ENCODE results near the gene PI3. TPM values are rescaled to one million over a fixed set of nuclear protein-coding genes. Genes with fewer than 3 reads are reported as not detected.

PI3 gene
- total and polyA plus RNA-seq, 8 donors: 1.6 to 172 (median 21.1) TPM; not detected in 2

GRCh38 chr20:45163083-45163803 is 11.5 kb upstream of the PI3 start:
- Histone ChIP-seq H3K4me3 (no peak overlapping the region), H3K4me1 (no peaks in the 10 kb centered on the region), H3K27ac (no peak overlapping the region), H3K9me3 (peaks cover 2 to 55% (median 43%) of the 10 kb centered on the region in 4 donors), H3K36me3 (no peaks in the 10 kb centered on the region), H3K27me3 (peaks cover 0 to 7% (median 0%) of the 10 kb centered on the region in 3 donors)
- intact Hi-C loops (cut with DNase I; ENCODE audit: low total_unique reads): no loop called here
- 32 to 77% (median 59%) methylated on average over 1 of the region's 1 CpG for WGBS, 5 donors
- no peak for TF ChIP-seq EP300 (IDR thresholded peaks at IDR 0.05)
- TF ChIP-seq CTCF (IDR thresholded peaks at IDR 0.05): no peak
- TF ChIP-seq POLR2A (IDR thresholded peaks at IDR 0.05): no peak
- no peak for TF ChIP-seq POLR2AphosphoS5 (IDR thresholded peaks at IDR 0.05)
- no peak for DNase-seq

DNA sequence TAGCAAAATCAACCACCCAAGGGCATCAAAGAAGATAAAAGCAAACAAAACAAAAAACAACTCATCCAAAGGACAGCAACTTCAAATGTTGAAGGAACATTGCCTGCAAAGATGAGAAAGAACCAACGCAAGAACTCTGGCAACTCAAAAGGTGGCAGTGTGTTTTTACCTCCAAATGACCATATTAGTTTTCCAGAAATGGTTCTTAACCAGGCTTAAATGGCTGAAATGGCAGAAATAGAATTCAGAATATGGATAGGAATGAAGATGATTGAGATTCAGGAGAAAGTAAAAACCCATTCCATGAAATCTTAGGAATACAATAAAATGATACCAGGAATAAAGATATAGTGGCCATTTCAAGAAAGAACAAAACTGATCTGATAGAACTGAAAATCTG is 9.8 kb upstream of the PI3 start:
- WGBS, 5 donors: 64 to 94% (median 82%) methylated on average over 1 of the region's 1 CpG

GRCh38 chr20:45173522-45173921 is 1.2 kb upstream of the PI3 start:
- Histone ChIP-seq H3K4me3 (no peak overlapping the region), H3K27me3 (peaks cover 0 to 16% (median 0%) of the 10 kb centered on the region in 3 donors), H3K27ac (no peak overlapping the region), H3K4me1 (no peaks in the 10 kb centered on the region), H3K9me3 (peaks cover 0 to 11% (median 5%) of the 10 kb centered on the region in 4 donors), H3K36me3 (no peaks in the 10 kb centered on the region)
- WGBS, 5 donors: 4 to 27% (median 23%) methylated on average over 1 of the region's 1 CpG
- TF ChIP-seq CTCF (IDR thresholded peaks at IDR 0.05): no peak
- no peak for DNase-seq
- intact Hi-C loops (cut with DNase I; ENCODE audit: low total_unique reads): no loop called here

More for the DNA sequence above, 9.8 kb upstream of the PI3 start:
- H3K9me3 ChIP-seq: peaks cover 2 to 45% (median 33%) of the 10 kb centered on the region in 4 donors
- TF ChIP-seq POLR2A (IDR thresholded peaks at IDR 0.05): no peak
- TF ChIP-seq EP300 (IDR thresholded peaks at IDR 0.05): no peak
- TF ChIP-seq CTCF (IDR thresholded peaks at IDR 0.05): no peak
- no peak for TF ChIP-seq POLR2AphosphoS5 (IDR thresholded peaks at IDR 0.05)
- no peaks in the 10 kb centered on the region for H3K4me1 ChIP-seq
- H3K27ac ChIP-seq: no peak overlapping the region
- H3K36me3 ChIP-seq: no peaks in the 10 kb centered on the region
- intact Hi-C loops (cut with DNase I; ENCODE audit: low total_unique reads): no loop called here
- DNase-seq: no peak
- H3K27me3 ChIP-seq: peaks cover 0 to 7% (median 0%) of the 10 kb centered on the region in 3 donors
- H3K4me3 ChIP-seq: no peak overlapping the region

DNA sequence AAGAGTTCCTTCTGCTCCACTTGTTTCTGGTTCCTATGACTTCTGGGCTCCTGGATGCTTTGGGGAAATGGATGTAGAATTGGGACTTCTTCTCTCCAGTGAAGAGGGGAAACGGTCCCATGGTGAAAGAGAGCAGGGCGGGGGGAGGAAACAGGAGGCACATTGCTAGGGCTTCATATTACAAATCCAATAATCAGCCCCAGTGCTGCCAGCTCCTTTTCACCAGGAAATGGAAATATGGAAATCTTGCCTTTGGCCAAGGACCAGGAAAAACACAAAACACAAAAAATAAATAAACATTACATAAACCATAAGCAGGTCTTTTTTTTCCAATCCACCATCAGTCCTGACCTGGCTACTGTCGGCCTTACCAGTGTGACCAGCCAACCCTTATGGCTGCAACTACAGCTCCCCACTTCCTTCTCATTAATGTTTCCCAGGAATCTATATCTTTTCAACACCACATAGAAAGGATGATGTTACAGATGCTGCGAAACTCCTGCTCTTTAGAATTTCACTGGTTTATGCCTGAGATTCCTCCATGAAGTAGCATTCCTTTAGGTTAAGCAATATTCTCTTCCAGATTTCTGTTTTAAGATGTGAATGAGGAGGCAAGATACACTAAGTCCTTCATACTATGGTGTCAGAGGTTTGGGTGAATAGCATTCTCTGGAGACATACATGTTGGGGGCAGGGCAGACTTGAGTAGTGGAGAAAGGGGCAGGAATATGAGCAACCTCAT is 2.0 kb downstream of the PI3 start:
- Histone ChIP-seq H3K9me3 (no peaks in the 10 kb centered on the region), H3K4me1 (no peaks in the 10 kb centered on the region), H3K27ac (no peak overlapping the region), H3K27me3 (peaks cover 0 to 16% (median 0%) of the 10 kb centered on the region in 3 donors), H3K36me3 (no peaks in the 10 kb centered on the region), H3K4me3 (no peak overlapping the region)
- intact Hi-C loops (cut with DNase I; ENCODE audit: low total_unique reads): no loop called here
- TF ChIP-seq EP300 (IDR thresholded peaks at IDR 0.05) (no peak), POLR2AphosphoS5 (IDR thresholded peaks at IDR 0.05) (no peak), CTCF (IDR thresholded peaks at IDR 0.05) (no peak), POLR2A (IDR thresholded peaks at IDR 0.05) (no peak)
- 65 to 73% (median 68%) methylated on average over 4 of the region's 4 CpGs for WGBS, 5 donors
- no peak for DNase-seq

Measured in stomach (tissue), 9 donors.